Karpas-422 (cell line): ENCODE measurements around the gene KCNQ5. TPM values are rescaled to one million over a fixed set of nuclear protein-coding genes. Genes with fewer than 3 reads are reported as not detected.

Source experiments
- DNase-seq: peaks from one replicate; pipeline ENCODE4 v3.0.0-alpha.2; 2015
- H2AFZ ChIP-seq: fragments of 200-600 bp; sonication (generic); 2 replicates; pipeline ENCODE4 v1.6.1; 2014; ENCODE audit warnings: antibody characterized with exemption, low read length, mixed read lengths
- H3K27ac ChIP-seq: fragments of 200-600 bp; sonication (generic); 2 replicates; pipeline ENCODE4 v1.5.1; 2014; ENCODE audit warnings: mild to moderate bottlenecking, low read length, moderate library complexity
- H3K27me3 ChIP-seq: fragments of 200-600 bp; sonication (generic); 2 replicates; pipeline ENCODE4 v1.6.1; 2014; ENCODE audit warnings: low read length, mixed read lengths
- H3K36me3 ChIP-seq: fragments of 200-600 bp; sonication (generic); 2 replicates; pipeline ENCODE4 v1.6.1; 2014; ENCODE audit warnings: low read length, mixed read lengths; ENCODE audit not compliant: insufficient read depth
- H3K4me1 ChIP-seq: fragments of 200-600 bp; sonication (generic); 2 replicates; pipeline ENCODE4 v1.6.1; 2014; ENCODE audit warnings: mild to moderate bottlenecking, low read length, mixed read lengths
- H3K4me2 ChIP-seq: fragments of 200-600 bp; sonication (generic); 2 replicates; pipeline ENCODE4 v1.6.1; 2014; ENCODE audit warnings: low read length, low read depth, mild to moderate bottlenecking; ENCODE audit not compliant: poor library complexity, severe bottlenecking
- H3K4me3 ChIP-seq: fragments of 200-600 bp; sonication (generic); 2 replicates; pipeline ENCODE4 v1.5.1; 2014; ENCODE audit warnings: mild to moderate bottlenecking, antibody characterized with exemption, low read length, mixed read lengths
- H3K79me2 ChIP-seq: fragments of 200-600 bp; sonication (generic); 2 replicates; pipeline ENCODE4 v1.6.1; 2014; ENCODE audit warnings: mild to moderate bottlenecking, low read length, mixed read lengths
- H3K9ac ChIP-seq: fragments of 200-600 bp; sonication (generic); 2 replicates; pipeline ENCODE4 v1.6.0; 2014; ENCODE audit warnings: low read length
- H3K9me2 ChIP-seq: fragments of 200-600 bp; sonication (generic), shearing (Covaris generic); replicated peaks from 2 replicates; pipeline ENCODE4 v1.6.0; 2014; ENCODE audit warnings: mild to moderate bottlenecking, low read length, moderate library complexity; ENCODE audit not compliant: insufficient read depth
- H3K9me3 ChIP-seq: fragments of 300-700, 200-600 bp; sonication (generic); 2 replicates; pipeline ENCODE4 v1.6.1; 2014; ENCODE audit warnings: low read length, mixed read lengths
- H4K20me1 ChIP-seq: fragments of 200-600 bp; sonication (generic); 2 replicates; pipeline ENCODE4 v1.6.1; 2014; ENCODE audit warnings: mild to moderate bottlenecking, antibody characterized with exemption, low read length, low read depth; ENCODE audit not compliant: insufficient read depth
- total RNA-seq: library from RNA; depleted of rRNA; stranded (reverse); fragments of >200 nt; shearing (Covaris generic); gene quantifications from 2 replicates; pipeline ENCODE4 v1.2.3, GENCODE V29; 2014; ENCODE audit warnings: low replicate concordance

KCNQ5 gene
- total RNA-seq, 1 experiment from 2014 or later, result 50.5 TPM

DNA sequence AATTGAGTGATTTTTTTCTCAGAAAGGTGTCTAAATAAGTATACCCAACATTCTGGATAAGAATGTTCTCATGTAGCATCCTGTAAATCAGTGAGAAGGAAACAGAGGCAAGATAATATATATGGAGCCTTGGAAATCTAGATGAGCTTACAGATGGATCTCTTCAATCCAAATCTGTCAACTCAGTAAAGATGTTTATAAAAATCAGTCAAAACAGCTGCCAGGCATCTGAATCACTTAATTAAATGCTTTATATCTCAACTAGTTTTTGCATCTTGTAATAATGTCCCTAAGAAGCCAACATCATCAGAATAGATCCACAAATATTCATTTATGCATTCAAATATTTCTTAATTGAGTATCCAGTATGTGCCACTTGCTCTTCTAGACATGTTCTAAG lies 303.3 kb downstream of the KCNQ5 start:
- Histone ChIP-seq H4K20me1 (no peaks in the 10 kb centered on the region), H3K4me2 (no peak overlapping the region), H3K27me3 (no peaks in the 10 kb centered on the region), H3K4me3 (no peak overlapping the region), H3K9ac (no peak overlapping the region), H2AFZ (no peak overlapping the region), H3K79me2 (peaks cover 89% of the 10 kb centered on the region), H3K4me1 (peaks cover 21% of the 10 kb centered on the region), H3K36me3 (no peaks in the 10 kb centered on the region), H3K27ac (no peak overlapping the region), H3K9me2 (no peaks in the 10 kb centered on the region), H3K9me3 (no peaks in the 10 kb centered on the region)
- DNase-seq, result no peak

DNA sequence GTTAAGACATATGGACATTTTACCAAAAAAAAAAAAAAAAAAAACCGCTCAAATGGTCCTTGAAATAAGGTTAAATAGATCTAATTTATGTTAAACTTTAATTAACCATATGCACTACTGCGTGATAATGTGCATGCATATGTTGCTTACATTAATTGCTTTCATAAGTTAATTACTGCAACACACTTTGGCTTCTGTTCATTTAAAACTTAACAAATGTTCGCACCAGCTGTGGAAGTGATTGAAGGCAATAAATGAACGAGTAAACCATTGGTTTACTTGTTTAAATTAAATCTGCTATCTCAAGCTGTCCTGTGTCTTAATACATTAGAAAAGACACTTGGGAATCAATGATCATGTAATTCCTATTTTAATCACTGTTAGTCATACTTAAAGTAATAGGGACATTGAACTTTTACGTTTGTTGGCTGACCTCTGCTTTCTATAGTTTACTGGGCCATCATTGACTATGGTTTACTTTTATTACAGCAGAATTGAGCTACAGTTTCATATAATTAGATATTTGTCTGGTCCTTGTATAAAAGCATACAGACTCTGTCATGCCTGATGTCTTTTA lies 308.8 kb downstream of the KCNQ5 start:
- H3K4me3 ChIP-seq, result no peak overlapping the region
- H3K4me2 ChIP-seq, result no peak overlapping the region
- peaks cover 93% of the 10 kb centered on the region for H3K79me2 ChIP-seq
- H2AFZ ChIP-seq, result no peak overlapping the region
- H3K27me3 ChIP-seq, result no peaks in the 10 kb centered on the region
- H3K9me2 ChIP-seq, result no peaks in the 10 kb centered on the region
- no peak overlapping the region for H3K27ac ChIP-seq
- H4K20me1 ChIP-seq, result no peaks in the 10 kb centered on the region
- H3K9ac ChIP-seq, result no peak overlapping the region
- no peak for DNase-seq
- H3K36me3 ChIP-seq, result no peaks in the 10 kb centered on the region
- no peaks in the 10 kb centered on the region for H3K9me3 ChIP-seq
- H3K4me1 ChIP-seq, result peaks cover 4% of the 10 kb centered on the region

DNA sequence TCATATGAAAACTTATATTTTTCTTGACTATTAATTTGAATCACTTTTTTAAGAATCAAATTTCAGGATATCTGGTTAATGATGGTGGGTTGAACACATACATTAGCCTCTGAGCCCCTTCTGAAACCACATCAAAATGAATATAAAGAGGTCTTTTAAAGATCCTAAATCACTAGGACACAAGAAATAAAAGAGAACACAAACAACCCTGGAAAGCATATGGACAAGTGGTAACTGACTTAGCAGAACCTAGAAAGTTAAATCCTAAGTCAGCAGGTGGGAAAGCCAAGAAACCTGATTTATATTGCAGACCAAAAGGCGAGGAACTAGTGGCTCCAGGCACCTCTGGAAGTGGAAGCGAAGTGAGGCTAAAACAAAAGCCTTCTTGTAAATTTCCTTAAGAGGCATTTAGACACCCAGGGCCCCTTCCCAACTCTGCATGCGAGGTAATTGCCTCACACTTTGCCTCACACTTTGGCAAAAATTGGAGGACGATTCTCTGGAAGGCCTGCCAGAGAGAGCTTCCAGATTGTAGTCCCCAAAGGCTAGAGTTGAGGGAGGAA lies 309.5 kb downstream of the KCNQ5 start:
- Histone ChIP-seq H4K20me1 (no peaks in the 10 kb centered on the region), H3K79me2 (peaks cover 91% of the 10 kb centered on the region), H3K4me2 (no peak overlapping the region), H3K27ac (no peak overlapping the region), H2AFZ (no peak overlapping the region), H3K36me3 (no peaks in the 10 kb centered on the region), H3K9ac (no peak overlapping the region), H3K4me1 (peaks cover 10% of the 10 kb centered on the region), H3K9me2 (no peaks in the 10 kb centered on the region), H3K4me3 (no peak overlapping the region), H3K9me3 (no peaks in the 10 kb centered on the region), H3K27me3 (no peaks in the 10 kb centered on the region)
- no peak for DNase-seq

DNA sequence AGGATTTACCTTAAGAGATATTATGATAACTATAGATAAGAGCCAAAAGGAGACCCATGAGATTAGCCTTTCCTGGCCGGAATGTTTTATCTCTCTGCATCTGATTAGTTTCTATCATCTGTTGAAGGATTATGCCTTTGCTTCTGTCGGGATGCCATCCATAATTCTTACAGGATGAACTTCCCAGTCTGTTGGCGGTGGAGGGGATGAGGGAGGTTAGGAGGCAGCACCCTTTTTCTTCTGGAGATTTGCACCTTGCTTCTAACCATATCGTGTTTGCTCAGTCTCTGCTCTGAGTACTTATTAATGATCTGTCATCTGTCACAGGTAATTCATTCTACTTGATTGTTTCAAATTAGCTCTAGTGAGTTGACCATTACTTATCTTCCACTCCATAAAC lies 311.4 kb downstream of the KCNQ5 start:
- no peak overlapping the region for H3K9ac ChIP-seq
- no peak overlapping the region for H3K4me2 ChIP-seq
- H3K9me2 ChIP-seq, result no peaks in the 10 kb centered on the region
- DNase-seq, result no peak
- no peaks in the 10 kb centered on the region for H3K27me3 ChIP-seq
- no peaks in the 10 kb centered on the region for H4K20me1 ChIP-seq
- no peak overlapping the region for H2AFZ ChIP-seq
- no peak overlapping the region for H3K4me3 ChIP-seq
- no peaks in the 10 kb centered on the region for H3K9me3 ChIP-seq
- no peak overlapping the region for H3K27ac ChIP-seq
- H3K4me1 ChIP-seq, result peaks cover 17% of the 10 kb centered on the region
- peaks cover 89% of the 10 kb centered on the region for H3K79me2 ChIP-seq
- no peaks in the 10 kb centered on the region for H3K36me3 ChIP-seq

DNA sequence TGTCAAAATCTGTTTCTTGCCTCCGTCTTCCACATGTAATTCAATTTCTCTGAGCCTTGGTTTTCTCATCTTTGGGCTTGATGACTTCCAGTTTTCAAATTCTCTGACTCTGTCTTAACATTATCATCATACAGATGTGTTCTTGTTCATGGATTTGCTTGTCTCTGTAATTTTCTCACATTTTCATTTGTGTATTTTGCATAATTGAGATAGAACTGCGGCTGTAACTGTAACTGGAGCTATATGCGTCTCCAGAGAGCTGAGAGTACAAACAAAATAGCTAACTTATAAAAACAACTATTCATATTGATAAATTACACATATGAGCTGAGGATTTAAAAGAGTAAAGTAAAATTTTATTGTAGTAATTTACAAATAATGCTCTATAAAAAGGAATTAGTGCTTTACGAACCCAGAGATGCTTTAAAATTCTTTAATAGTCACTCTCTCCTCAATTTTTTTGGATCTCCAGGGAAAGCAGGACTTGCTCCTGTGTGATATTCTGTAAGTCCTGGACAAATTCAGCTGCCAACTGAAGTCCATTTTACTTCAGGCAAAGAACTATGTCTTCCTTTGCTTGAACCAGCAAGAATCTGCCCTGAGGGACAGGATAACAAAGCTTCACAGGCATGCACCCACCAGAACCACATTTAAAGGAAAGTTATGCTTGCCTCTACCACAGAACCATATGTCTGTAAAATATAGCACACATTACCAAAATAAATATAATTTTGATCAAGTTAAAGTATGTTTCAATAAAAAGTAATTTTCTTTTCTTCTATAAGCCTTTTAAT lies 315.1 kb downstream of the KCNQ5 start:
- Histone ChIP-seq H3K27me3 (no peaks in the 10 kb centered on the region), H3K9me2 (no peaks in the 10 kb centered on the region), H3K9ac (no peak overlapping the region), H4K20me1 (no peaks in the 10 kb centered on the region), H3K9me3 (no peaks in the 10 kb centered on the region), H3K79me2 (peaks cover 84% of the 10 kb centered on the region), H3K36me3 (no peaks in the 10 kb centered on the region), H3K4me3 (no peak overlapping the region), H3K4me2 (no peak overlapping the region), H2AFZ (no peak overlapping the region), H3K4me1 (peaks cover 25% of the 10 kb centered on the region), H3K27ac (peak overlapping the region; percentile 46)
- DNase-seq, result peak; percentile 55

DNA sequence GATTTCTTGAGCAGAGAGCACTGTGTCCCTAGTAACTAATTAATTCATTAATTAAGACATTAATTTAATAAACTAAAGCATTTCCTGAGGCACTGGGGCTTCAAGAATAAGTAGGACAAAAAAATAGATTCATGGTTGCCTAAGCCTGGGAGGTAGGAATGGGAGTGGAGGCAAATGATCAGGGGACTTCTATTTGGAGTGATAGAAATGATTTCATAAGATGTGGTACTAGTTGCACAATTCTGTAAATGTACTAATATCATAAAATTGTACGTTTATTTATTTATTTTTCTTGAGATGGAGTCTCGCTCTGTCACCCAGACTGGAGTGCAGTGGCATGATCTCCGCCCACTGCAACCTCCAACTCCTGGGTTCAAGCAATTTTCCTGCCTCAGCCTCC lies 316.2 kb downstream of the KCNQ5 start:
- H3K9me3 ChIP-seq, result no peaks in the 10 kb centered on the region
- no peak overlapping the region for H3K4me2 ChIP-seq
- no peaks in the 10 kb centered on the region for H3K27me3 ChIP-seq
- no peak overlapping the region for H3K9ac ChIP-seq
- DNase-seq, result no peak
- H4K20me1 ChIP-seq, result no peaks in the 10 kb centered on the region
- no peak overlapping the region for H3K27ac ChIP-seq
- H3K79me2 ChIP-seq, result peaks cover 84% of the 10 kb centered on the region
- peaks cover 36% of the 10 kb centered on the region for H3K4me1 ChIP-seq
- no peak overlapping the region for H2AFZ ChIP-seq
- H3K9me2 ChIP-seq, result no peaks in the 10 kb centered on the region
- H3K4me3 ChIP-seq, result no peak overlapping the region
- no peaks in the 10 kb centered on the region for H3K36me3 ChIP-seq

DNA sequence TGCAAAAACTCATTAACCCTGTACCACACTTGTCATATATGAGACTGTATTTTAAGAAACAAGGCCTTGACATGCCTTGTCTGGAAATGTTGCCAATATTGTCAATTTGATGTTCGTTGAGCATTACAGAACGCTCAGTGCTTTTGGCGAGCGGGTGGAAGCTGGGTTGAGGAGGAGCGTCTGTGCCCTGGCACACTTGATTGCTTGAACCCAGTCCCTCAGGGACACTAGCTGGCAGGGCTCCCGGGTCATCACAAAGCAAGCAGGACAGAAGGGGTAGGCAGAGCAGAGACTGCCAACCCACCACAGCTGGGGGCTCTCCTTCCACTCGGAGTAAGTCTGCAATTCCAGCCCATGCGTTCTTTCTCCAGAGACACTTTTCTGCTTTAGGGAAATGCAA lies 317.1 kb downstream of the KCNQ5 start:
- Histone ChIP-seq H3K4me1 (peaks cover 38% of the 10 kb centered on the region), H3K4me3 (no peak overlapping the region), H4K20me1 (no peaks in the 10 kb centered on the region), H2AFZ (no peak overlapping the region), H3K9me2 (no peaks in the 10 kb centered on the region), H3K4me2 (no peak overlapping the region), H3K79me2 (peaks cover 84% of the 10 kb centered on the region), H3K27me3 (no peaks in the 10 kb centered on the region), H3K9ac (no peak overlapping the region), H3K9me3 (no peaks in the 10 kb centered on the region), H3K36me3 (no peaks in the 10 kb centered on the region), H3K27ac (no peak overlapping the region)
- DNase-seq, result no peak

DNA sequence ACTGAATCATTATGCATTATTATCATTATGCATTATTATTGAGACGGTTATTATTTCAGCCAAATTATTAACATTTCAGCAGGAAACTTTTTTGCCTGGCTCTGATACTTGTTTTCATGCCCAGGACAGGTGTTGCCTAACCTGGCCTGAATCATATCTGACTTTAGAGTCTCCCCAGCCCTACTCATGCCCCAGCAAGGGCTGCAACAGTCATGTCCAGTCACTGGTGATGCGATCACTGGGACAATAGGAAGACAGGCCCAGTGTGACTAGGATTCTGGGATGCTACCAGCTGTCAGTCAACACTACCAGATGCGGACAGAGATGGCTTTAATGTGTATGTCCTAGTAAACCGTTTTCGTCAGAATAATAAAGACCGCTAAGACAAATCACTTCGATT lies 318.4 kb downstream of the KCNQ5 start:
- H3K4me3 ChIP-seq, result no peak overlapping the region

More for the DNA sequence above, 318.4 kb downstream of the KCNQ5 start:
- no peak overlapping the region for H3K4me2 ChIP-seq
- no peaks in the 10 kb centered on the region for H3K9me2 ChIP-seq
- H3K79me2 ChIP-seq, result peaks cover 83% of the 10 kb centered on the region
- H3K36me3 ChIP-seq, result no peaks in the 10 kb centered on the region
- no peak overlapping the region for H3K9ac ChIP-seq
- H2AFZ ChIP-seq, result no peak overlapping the region
- no peaks in the 10 kb centered on the region for H3K9me3 ChIP-seq
- no peaks in the 10 kb centered on the region for H3K27me3 ChIP-seq
- H3K27ac ChIP-seq, result no peak overlapping the region
- H3K4me1 ChIP-seq, result peaks cover 38% of the 10 kb centered on the region
- no peak for DNase-seq
- no peaks in the 10 kb centered on the region for H4K20me1 ChIP-seq
